ENCODE measurements around the gene MXRA8. TPM values are rescaled to one million over a fixed set of nuclear protein-coding genes. Genes with fewer than 3 reads are reported as not detected.
A peak's percentile ranks its signal among the peaks of the same experiment; 100 is the strongest.

Gene MXRA8
- total RNA-seq, 4 donors from 2014 or later = 57.1 to 143 (median 106) TPM

- DNase-seq = no peak
- H3K4me1 ChIP-seq = peaks cover 19 to 23% of the 10 kb centered on the region in 2 donors
- H3K36me3 ChIP-seq = peaks cover 30 to 43% of the 10 kb centered on the region in 2 donors
- H3K27me3 ChIP-seq = no peaks in the 10 kb centered on the region
- WGBS, 2 donors = 83 to 89% methylated on average over 15 to 21 of the region's 22 CpGs
- H3K9me3 ChIP-seq = no peaks in the 10 kb centered on the region
- intact Hi-C loops (cut with DNase I) = no loop called here
- H3K27ac ChIP-seq = no peak overlapping the region
- H3K4me3 ChIP-seq (replicated peaks in 1 of 3) = peak overlapping the region in 1 of 3 donors; percentile 87
- TF ChIP-seq CTCF (IDR thresholded peaks at IDR 0.05) (no peak), POLR2A (IDR thresholded peaks at IDR 0.05) (no peak)
Observed at GRCh38 chr1:1400576-1401456, 42.5 kb upstream of the MXRA8 start.

DNA sequence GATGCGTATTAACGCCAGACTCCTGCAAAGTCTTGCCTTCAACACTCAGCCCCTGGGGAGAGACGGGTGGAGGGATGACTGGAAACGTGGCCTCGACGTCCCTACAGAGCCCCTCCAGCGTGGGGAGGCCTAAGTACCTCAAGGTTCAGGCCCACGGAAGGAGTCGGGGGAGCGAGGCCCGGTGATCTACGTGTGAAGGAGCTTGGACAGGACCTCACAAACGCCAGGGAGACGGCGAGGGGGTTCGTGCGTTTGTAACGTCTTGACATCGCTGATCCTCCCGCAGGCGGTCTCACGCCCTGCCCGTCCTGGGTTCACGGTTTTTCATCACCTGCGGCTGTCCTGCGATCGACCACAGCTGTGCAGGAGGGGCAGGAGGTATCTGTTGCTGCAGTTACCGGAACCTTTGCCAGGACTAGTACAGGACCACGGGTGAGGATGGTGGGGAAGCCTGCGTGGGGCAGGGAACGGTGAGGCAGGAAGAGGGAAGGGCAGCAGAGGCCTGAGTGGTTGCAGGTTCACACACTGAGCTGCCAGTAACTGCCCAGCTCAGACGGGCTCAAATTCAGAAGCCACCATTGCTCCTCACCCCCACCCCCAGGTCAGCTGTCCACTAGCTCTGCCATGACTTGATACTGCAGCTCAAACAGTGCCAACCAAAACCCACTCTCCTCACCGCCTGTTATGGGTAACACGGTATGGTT is 41.7 kb upstream of the MXRA8 start:
- peaks cover 38 to 42% of the 10 kb centered on the region in 2 donors for H3K36me3 ChIP-seq
- H3K4me3 ChIP-seq (replicated peaks in 1 of 3) = peak overlapping the region; percentile 84 to 99 (median 87)
- no peaks in the 10 kb centered on the region for H3K27me3 ChIP-seq
- TF ChIP-seq POLR2A (IDR thresholded peaks at IDR 0.05) = no peak
- TF ChIP-seq CTCF (IDR thresholded peaks at IDR 0.05) = no peak
- peak in 1 of 2 donors; percentile 11 for DNase-seq
- H3K27ac ChIP-seq = peak overlapping the region; percentile 22 to 84 (median 45)
- peaks cover 16 to 18% of the 10 kb centered on the region in 2 donors for H3K4me1 ChIP-seq
- H3K9me3 ChIP-seq = no peaks in the 10 kb centered on the region
- WGBS, 2 donors = 8 to 31% methylated on average over 7 to 28 of the region's 34 CpGs
- intact Hi-C loops (cut with DNase I) = no loop called here

GRCh38 chr1:1399187-1399871 is 41.0 kb upstream of the MXRA8 start, which contains the start of gene CCNL2:
Gene CCNL2, minus strand, starts transcription at chr1:1399335. Its CDS starts 29 bp downstream, at chr1:1399306.
- Histone ChIP-seq H3K36me3 (peaks cover 41 to 42% of the 10 kb centered on the region in 2 donors), H3K27me3 (no peaks in the 10 kb centered on the region), H3K4me1 (peaks cover 16 to 18% of the 10 kb centered on the region in 2 donors), H3K4me3 (replicated peaks in 1 of 3) (peak within 1 kb of the TSS; percentile 84 to 99 (median 87)), H3K9me3 (no peaks in the 10 kb centered on the region), H3K27ac (peak within 1 kb of the TSS; percentile 46 to 84 (median 48))
- WGBS, 2 donors = 0% methylated on average over 6 to 20 of the region's 86 CpGs
- intact Hi-C loops (cut with DNase I) = no loop called here
- TF ChIP-seq CTCF (IDR thresholded peaks at IDR 0.05) (peak in 5 of 6 experiments; percentile 44 to 79 (median 70)), POLR2A (IDR thresholded peaks at IDR 0.05) (peak in 1 of 2 donors; percentile 74)
- peak; percentile 99 for DNase-seq

DNA sequence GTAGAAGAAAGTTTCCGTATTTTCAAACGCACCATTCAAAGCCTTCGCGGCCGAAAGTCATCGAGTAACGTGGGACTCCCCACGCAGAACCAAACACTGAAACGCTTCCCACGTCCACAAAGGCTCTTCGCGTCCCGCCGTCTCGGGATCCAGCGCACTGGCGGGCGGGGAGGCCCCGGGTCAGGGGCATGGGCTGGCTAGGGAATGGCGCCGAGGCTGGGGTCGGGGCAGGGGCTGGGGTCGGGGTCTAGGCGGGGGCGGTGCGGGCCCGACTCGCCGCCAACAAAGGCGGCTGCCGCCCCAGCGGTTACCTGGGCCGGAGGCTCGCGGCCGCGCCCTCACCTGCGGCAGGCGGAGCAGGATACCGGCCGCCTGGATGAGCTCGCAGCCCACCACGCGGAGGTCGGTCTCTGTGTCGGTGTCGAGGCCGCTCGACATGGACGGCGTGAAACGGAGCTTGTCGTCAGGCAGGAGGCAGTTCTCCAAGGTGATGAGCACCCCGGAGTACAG is 40.4 kb upstream of the MXRA8 start:
- Histone ChIP-seq H3K36me3 (peaks cover 44 to 45% of the 10 kb centered on the region in 2 donors), H3K9me3 (no peaks in the 10 kb centered on the region), H3K27me3 (no peaks in the 10 kb centered on the region), H3K4me3 (replicated peaks in 1 of 3) (peak overlapping the region; percentile 84 to 99 (median 87)), H3K27ac (peak overlapping the region; percentile 46 to 54 (median 48)), H3K4me1 (peaks cover 16 to 18% of the 10 kb centered on the region in 2 donors)
- TF ChIP-seq CTCF (IDR thresholded peaks at IDR 0.05) = no peak
- no peak for TF ChIP-seq POLR2A (IDR thresholded peaks at IDR 0.05)
- intact Hi-C loops (cut with DNase I) = no loop called here
- 0 to 3% methylated on average over 2 to 10 of the region's 54 CpGs for WGBS, 2 donors
- DNase-seq = peak in 1 of 2 donors; percentile 22

Data from thyroid gland (tissue), 4 donors.